Astrocyte (in vitro differentiated cells and primary cell): Measurements from ENCODE around the gene MYO16.

Source experiments
- CTCF ChIP-seq: IDR thresholded peaks from 2 replicates; pipeline ENCODE4 v1.5.1; 2011; ENCODE audit warnings: low read depth, mild to moderate bottlenecking, inconsistent platforms, low read length, moderate library complexity; ENCODE audit not compliant: insufficient read depth
- EZH2 ChIP-seq: IDR thresholded peaks from 2 replicates; pipeline ENCODE4 v1.6.1; 2012; ENCODE audit warnings: mild to moderate bottlenecking, low read length, inconsistent platforms; ENCODE audit not compliant: insufficient read depth

DNA sequence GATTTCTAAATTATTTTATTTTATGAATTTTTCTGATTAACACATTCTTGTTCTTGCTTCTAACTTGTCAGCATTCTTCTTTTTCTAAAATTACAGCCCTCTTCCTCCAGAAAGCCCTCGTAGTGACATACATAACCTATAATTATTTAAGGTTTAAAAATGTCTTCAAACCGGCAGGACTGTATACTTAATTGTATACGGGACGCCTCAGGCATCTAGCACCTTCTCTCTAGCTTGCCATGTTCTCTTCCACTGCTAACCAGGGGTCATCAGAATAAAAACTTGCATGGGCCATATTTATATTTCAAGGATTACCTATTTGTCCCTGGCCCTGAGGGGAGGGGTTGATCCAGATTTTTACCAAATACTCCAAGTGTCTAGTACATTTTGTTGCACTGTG lies 380.3 kb downstream of the MYO16 start:
- no peak for TF ChIP-seq CTCF
- TF ChIP-seq EZH2 = no peak
